Stimulated activated CD8-positive, alpha-beta memory T cell treated with anti-CD3 and anti-CD28 coated beads, Interleukin-2, amount 100 ng/mL, for 48 hours (primary cell): ENCODE measurements around the gene USP54.
"Not testable (repeated sequence)": the region's sequence is repeated elsewhere in the genome, so short reads cannot be mapped to it uniquely, and the experiment has no call there.

Experiments
- DNase-seq, 2 donors: peaks; one replicate each; pipeline ENCODE4 v3.0.0-alpha.2; 2020; ENCODE audit warnings: low read depth in 2 of 2

USP54 gene

GRCh38 chr10:73591935-73592699 lies 975 bp upstream of the USP54 start:
- DNase-seq, result no peak

- DNase-seq, result no peak
Observed at GRCh38 chr10:73589563-73590126, 1.5 kb downstream of the USP54 start.

GRCh38 chr10:73588656-73589055 lies 2.5 kb downstream of the USP54 start:
- no peak for DNase-seq

- DNase-seq, result no peak
Observed at GRCh38 chr10:73586583-73586984, 4.6 kb downstream of the USP54 start.

GRCh38 chr10:73585327-73585726 lies 5.8 kb downstream of the USP54 start:
- DNase-seq, result no peak

- no peak for DNase-seq
Observed at GRCh38 chr10:73584737-73585136, 6.4 kb downstream of the USP54 start.

- DNase-seq, result no peak
Observed at GRCh38 chr10:73581918-73582317, 9.2 kb downstream of the USP54 start.

GRCh38 chr10:73578927-73579326 lies 12.2 kb downstream of the USP54 start:
- DNase-seq, result not testable (repeated sequence)

GRCh38 chr10:73577788-73578187 lies 13.4 kb downstream of the USP54 start:
- DNase-seq, result no peak

GRCh38 chr10:73576890-73577591 lies 14.1 kb downstream of the USP54 start:
- no peak for DNase-seq

- no peak for DNase-seq
Observed at GRCh38 chr10:73576178-73576889, 14.8 kb downstream of the USP54 start.

- not testable (repeated sequence) for DNase-seq
Observed at GRCh38 chr10:73567025-73567424, 24.1 kb downstream of the USP54 start.

GRCh38 chr10:73561192-73561591 lies 29.9 kb downstream of the USP54 start:
- no peak for DNase-seq

- DNase-seq, result no peak
Observed at GRCh38 chr10:73559590-73559989, 31.6 kb downstream of the USP54 start.

- no peak for DNase-seq
Observed at GRCh38 chr10:73556855-73557254, 34.3 kb downstream of the USP54 start.

GRCh38 chr10:73554721-73555120 lies 36.4 kb downstream of the USP54 start:
- DNase-seq, result no peak

GRCh38 chr10:73553761-73554160 lies 37.4 kb downstream of the USP54 start:
- DNase-seq, result no peak

- DNase-seq, result no peak
Observed at GRCh38 chr10:73552819-73553715, 38.1 kb downstream of the USP54 start.

- no peak for DNase-seq
Observed at GRCh38 chr10:73551515-73551914, 39.6 kb downstream of the USP54 start.

GRCh38 chr10:73545357-73545756 lies 45.8 kb downstream of the USP54 start:
- DNase-seq, result no peak

GRCh38 chr10:73537709-73538108 lies 53.4 kb downstream of the USP54 start:
- no peak for DNase-seq
